Loucy (cell line): ENCODE measurements around the gene SPDYE2B.
"Not testable (repeated sequence)": the region's sequence is repeated elsewhere in the genome, so short reads cannot be mapped to it uniquely, and the experiment has no call there.

ENCODE experiments used
- EZH2phosphoT487 ChIP-seq: fragments of 200-600 bp; IDR thresholded peaks from 2 replicates; pipeline ENCODE4 v1.6.1; 2018; ENCODE audit warnings: antibody characterized with exemption, mild to moderate bottlenecking, moderate library complexity, borderline replicate concordance
- TF ChIP-seq, protein P1 (sequence below): fragments of 200-600 bp; sonication (generic); conservative IDR thresholded peaks from 2 replicates; pipeline ENCODE4 v1.5.1; 2014; ENCODE audit warnings: mild to moderate bottlenecking, antibody characterized with exemption, low read length

DNA sequence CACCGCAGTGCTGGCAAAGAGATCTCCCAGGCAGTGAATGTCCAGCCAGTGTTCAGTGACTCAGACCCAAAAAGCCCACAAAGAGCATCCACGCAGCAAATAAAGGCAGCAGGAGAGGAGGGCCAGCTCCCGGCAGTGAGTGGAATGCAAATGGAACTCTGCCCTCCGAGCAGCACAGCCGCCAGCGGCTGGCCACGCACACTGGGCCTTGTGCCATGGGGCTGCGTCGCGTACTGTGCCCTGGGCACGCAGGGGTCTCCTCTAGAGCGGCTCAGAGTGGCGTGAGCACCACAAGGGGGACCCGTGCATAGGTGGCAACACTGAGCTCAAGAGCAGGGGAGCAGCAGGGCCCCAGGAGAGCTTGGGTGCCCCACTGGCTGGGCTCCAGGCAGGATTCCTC lies 17.4 kb downstream of the SPDYE2B start:
- TF ChIP-seq, protein P1, sequence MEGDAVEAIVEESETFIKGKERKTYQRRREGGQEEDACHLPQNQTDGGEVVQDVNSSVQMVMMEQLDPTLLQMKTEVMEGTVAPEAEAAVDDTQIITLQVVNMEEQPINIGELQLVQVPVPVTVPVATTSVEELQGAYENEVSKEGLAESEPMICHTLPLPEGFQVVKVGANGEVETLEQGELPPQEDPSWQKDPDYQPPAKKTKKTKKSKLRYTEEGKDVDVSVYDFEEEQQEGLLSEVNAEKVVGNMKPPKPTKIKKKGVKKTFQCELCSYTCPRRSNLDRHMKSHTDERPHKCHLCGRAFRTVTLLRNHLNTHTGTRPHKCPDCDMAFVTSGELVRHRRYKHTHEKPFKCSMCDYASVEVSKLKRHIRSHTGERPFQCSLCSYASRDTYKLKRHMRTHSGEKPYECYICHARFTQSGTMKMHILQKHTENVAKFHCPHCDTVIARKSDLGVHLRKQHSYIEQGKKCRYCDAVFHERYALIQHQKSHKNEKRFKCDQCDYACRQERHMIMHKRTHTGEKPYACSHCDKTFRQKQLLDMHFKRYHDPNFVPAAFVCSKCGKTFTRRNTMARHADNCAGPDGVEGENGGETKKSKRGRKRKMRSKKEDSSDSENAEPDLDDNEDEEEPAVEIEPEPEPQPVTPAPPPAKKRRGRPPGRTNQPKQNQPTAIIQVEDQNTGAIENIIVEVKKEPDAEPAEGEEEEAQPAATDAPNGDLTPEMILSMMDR = not testable (repeated sequence)
- not testable (repeated sequence) for TF ChIP-seq EZH2phosphoT487
